ENCODE measurements around the gene DIO3.
"Not testable (repeated sequence)": the region's sequence is repeated elsewhere in the genome, so short reads cannot be mapped to it uniquely, and the experiment has no call there.

The DIO3 gene

GRCh38 chr14:101559624-101560533 is 1.4 kb upstream of the DIO3 start:
- no peak for DNase-seq (ENCODE audit: low read depth)

- no peak for DNase-seq (ENCODE audit: low read depth)
These were observed 671 bp upstream of the DIO3 start for GRCh38 chr14:101560534-101561113.

- DNase-seq (ENCODE audit: low read depth): no peak
These were observed 699 bp downstream of the DIO3 start for GRCh38 chr14:101561897-101562490.

GRCh38 chr14:101562659-101563351 is 1.5 kb downstream of the DIO3 start:
- DNase-seq (ENCODE audit: low read depth): no peak

GRCh38 chr14:101563352-101563653 is 2.0 kb downstream of the DIO3 start:
- no peak for DNase-seq (ENCODE audit: low read depth)

- no peak for DNase-seq (ENCODE audit: low read depth)
These were observed 2.6 kb downstream of the DIO3 start for GRCh38 chr14:101563654-101564443.

- no peak for DNase-seq (ENCODE audit: low read depth)
These were observed 3.1 kb downstream of the DIO3 start for GRCh38 chr14:101564444-101564776.

- no peak for DNase-seq (ENCODE audit: low read depth)
These were observed 3.8 kb downstream of the DIO3 start for GRCh38 chr14:101564819-101565698.

GRCh38 chr14:101567252-101567651 is 6.0 kb downstream of the DIO3 start:
- no peak for DNase-seq (ENCODE audit: low read depth)

- DNase-seq (ENCODE audit: low read depth): no peak
These were observed 9.7 kb downstream of the DIO3 start for GRCh38 chr14:101571004-101571403.

GRCh38 chr14:101572526-101572925 is 11.2 kb downstream of the DIO3 start:
- DNase-seq (ENCODE audit: low read depth): not testable (repeated sequence)

GRCh38 chr14:101573289-101573688 is 12.0 kb downstream of the DIO3 start:
- DNase-seq (ENCODE audit: low read depth): no peak

GRCh38 chr14:101575581-101575980 is 14.3 kb downstream of the DIO3 start:
- no peak for DNase-seq (ENCODE audit: low read depth)

GRCh38 chr14:101577221-101577909 is 16.1 kb downstream of the DIO3 start:
- DNase-seq (ENCODE audit: low read depth): no peak

- no peak for DNase-seq (ENCODE audit: low read depth)
These were observed 17.2 kb downstream of the DIO3 start for GRCh38 chr14:101578489-101578888.

- no peak for DNase-seq (ENCODE audit: low read depth)
These were observed 18.2 kb downstream of the DIO3 start for GRCh38 chr14:101579372-101580080.

GRCh38 chr14:101581806-101582205 is 20.5 kb downstream of the DIO3 start:
- DNase-seq (ENCODE audit: low read depth): no peak

- DNase-seq (ENCODE audit: low read depth): no peak
These were observed 21.0 kb downstream of the DIO3 start for GRCh38 chr14:101582294-101582693.

GRCh38 chr14:101583006-101583714 is 21.9 kb downstream of the DIO3 start:
- DNase-seq (ENCODE audit: low read depth): no peak
